GM21576 (cell line): ENCODE data around the gene RNU5D-1.
A peak's percentile ranks its signal among the peaks of the same experiment; 100 is the strongest.
"Not testable (repeated sequence)": the region's sequence is repeated elsewhere in the genome, so short reads cannot be mapped to it uniquely, and the experiment has no call there.

Experiments used
- ATAC-seq: cut with Tn5 transposase; IDR thresholded peaks from one replicate; pipeline ENCODE4 v1.9.1; 2021; ENCODE audit warnings: mild to moderate bottlenecking, moderate library complexity; ENCODE audit not compliant: unreplicated experiment

The RNU5D-1 gene

GRCh38 chr1:44730741-44731512, at the start of gene RNU5D-1:
Gene RNU5D-1 (minus strand): TSS chr1:44731170.
- ATAC-seq, result peak; percentile 54

GRCh38 chr1:44780583-44781121, 49.7 kb upstream of the RNU5D-1 start:
- ATAC-seq, result no peak

GRCh38 chr1:44778705-44779576, 48.0 kb upstream of the RNU5D-1 start:
- ATAC-seq, result no peak

- no peak for ATAC-seq
Measured at GRCh38 chr1:44777969-44778635, 47.1 kb upstream of the RNU5D-1 start.

- ATAC-seq, result no peak
Measured at GRCh38 chr1:44777547-44777946, 46.6 kb upstream of the RNU5D-1 start.

- no peak for ATAC-seq
Measured at GRCh38 chr1:44776730-44777068, 45.7 kb upstream of the RNU5D-1 start.

- peak; percentile 9 for ATAC-seq
Measured at GRCh38 chr1:44775930-44776729, 45.2 kb upstream of the RNU5D-1 start.

- ATAC-seq, result peak; percentile 63
Measured at GRCh38 chr1:44775078-44775929, 44.3 kb upstream of the RNU5D-1 start, which contains the start of gene RPS8. Gene RPS8 (plus strand): TSS chr1:44775540. CDS start chr1:44775597, 57 bp downstream.

GRCh38 chr1:44766421-44766820, 35.5 kb upstream of the RNU5D-1 start:
- ATAC-seq, result not testable (repeated sequence)

GRCh38 chr1:44760876-44761275, 29.9 kb upstream of the RNU5D-1 start:
- ATAC-seq, result no peak

- no peak for ATAC-seq
Measured at GRCh38 chr1:44759077-44759476, 28.1 kb upstream of the RNU5D-1 start.

- ATAC-seq, result no peak
Measured at GRCh38 chr1:44757420-44757819, 26.4 kb upstream of the RNU5D-1 start.

- no peak for ATAC-seq
Measured at GRCh38 chr1:44747878-44748277, 16.9 kb upstream of the RNU5D-1 start.

GRCh38 chr1:44743211-44743610, 12.2 kb upstream of the RNU5D-1 start:
- no peak for ATAC-seq

- no peak for ATAC-seq
Measured at GRCh38 chr1:44740179-44740617, 9.2 kb upstream of the RNU5D-1 start.

GRCh38 chr1:44739307-44740178, 8.6 kb upstream of the RNU5D-1 start, which contains the start of gene KIF2C:
Gene KIF2C (plus strand): TSS chr1:44739837. CDS start chr1:44739933, 96 bp downstream.
- peak; percentile 97 for ATAC-seq

GRCh38 chr1:44738953-44739306, 8.0 kb upstream of the RNU5D-1 start:
- not testable (repeated sequence) for ATAC-seq

- ATAC-seq, result no peak
Measured at GRCh38 chr1:44735992-44736391, 5.0 kb upstream of the RNU5D-1 start.
